OCI-M2 (cell line): ENCODE measurements around the gene RTN4RL1.

Source experiments
- DNase-seq: peaks from one replicate; lab custom pipeline; 2025; ENCODE audit not compliant: unreplicated experiment; lab: John Stamatoyannopoulos, UW

Gene RTN4RL1

GRCh38 chr17:2047590-2047989 lies 22.5 kb upstream of the RTN4RL1 start:
- DNase-seq, result no peak

GRCh38 chr17:2044263-2044894 lies 19.2 kb upstream of the RTN4RL1 start:
- no peak for DNase-seq

- DNase-seq, result no peak
These were observed 18.7 kb upstream of the RTN4RL1 start for GRCh38 chr17:2043785-2044184.

GRCh38 chr17:2042933-2043332 lies 17.8 kb upstream of the RTN4RL1 start:
- DNase-seq, result no peak

GRCh38 chr17:2042390-2042847 lies 17.3 kb upstream of the RTN4RL1 start:
- DNase-seq, result no peak

GRCh38 chr17:2041561-2042389 lies 16.6 kb upstream of the RTN4RL1 start, which contains the start of gene OVCA2:
Gene OVCA2 (plus strand): TSS chr17:2042022. CDS start chr17:2042048, 26 bp downstream.
- no peak for DNase-seq

GRCh38 chr17:2040942-2041560 lies 15.9 kb upstream of the RTN4RL1 start:
- no peak for DNase-seq

GRCh38 chr17:2040219-2040827 lies 15.2 kb upstream of the RTN4RL1 start:
- no peak for DNase-seq

GRCh38 chr17:2037155-2037554 lies 12.0 kb upstream of the RTN4RL1 start:
- DNase-seq, result no peak

GRCh38 chr17:2035541-2036488 lies 10.7 kb upstream of the RTN4RL1 start:
- DNase-seq, result no peak

GRCh38 chr17:2034806-2035540 lies 9.8 kb upstream of the RTN4RL1 start:
- DNase-seq, result no peak

GRCh38 chr17:2034157-2034556 lies 9.0 kb upstream of the RTN4RL1 start:
- no peak for DNase-seq

- DNase-seq, result no peak
These were observed 8.0 kb upstream of the RTN4RL1 start for GRCh38 chr17:2033153-2033552.

GRCh38 chr17:2030779-2031163 lies 5.6 kb upstream of the RTN4RL1 start:
- peak; percentile 46 for DNase-seq

GRCh38 chr17:2029911-2030778 lies 5.0 kb upstream of the RTN4RL1 start, which contains the start of gene DPH1:
Gene DPH1 (plus strand): TSS chr17:2030153. CDS start chr17:2030170, 17 bp downstream.
- peak; percentile 43 for DNase-seq

GRCh38 chr17:2028737-2029136 lies 3.6 kb upstream of the RTN4RL1 start:
- no peak for DNase-seq

- DNase-seq, result no peak
These were observed 3.1 kb upstream of the RTN4RL1 start for GRCh38 chr17:2028234-2028614.

GRCh38 chr17:2027528-2028233 lies 2.5 kb upstream of the RTN4RL1 start:
- no peak for DNase-seq
